HG02571 (cell line): ENCODE results near the gene HOXC13.

Experiments used
- ATAC-seq: cut with Tn5 transposase; IDR thresholded peaks from one replicate; pipeline ENCODE4 v1.9.1; 2021; ENCODE audit warnings: mild to moderate bottlenecking, moderate library complexity; ENCODE audit not compliant: unreplicated experiment

Gene HOXC13

DNA sequence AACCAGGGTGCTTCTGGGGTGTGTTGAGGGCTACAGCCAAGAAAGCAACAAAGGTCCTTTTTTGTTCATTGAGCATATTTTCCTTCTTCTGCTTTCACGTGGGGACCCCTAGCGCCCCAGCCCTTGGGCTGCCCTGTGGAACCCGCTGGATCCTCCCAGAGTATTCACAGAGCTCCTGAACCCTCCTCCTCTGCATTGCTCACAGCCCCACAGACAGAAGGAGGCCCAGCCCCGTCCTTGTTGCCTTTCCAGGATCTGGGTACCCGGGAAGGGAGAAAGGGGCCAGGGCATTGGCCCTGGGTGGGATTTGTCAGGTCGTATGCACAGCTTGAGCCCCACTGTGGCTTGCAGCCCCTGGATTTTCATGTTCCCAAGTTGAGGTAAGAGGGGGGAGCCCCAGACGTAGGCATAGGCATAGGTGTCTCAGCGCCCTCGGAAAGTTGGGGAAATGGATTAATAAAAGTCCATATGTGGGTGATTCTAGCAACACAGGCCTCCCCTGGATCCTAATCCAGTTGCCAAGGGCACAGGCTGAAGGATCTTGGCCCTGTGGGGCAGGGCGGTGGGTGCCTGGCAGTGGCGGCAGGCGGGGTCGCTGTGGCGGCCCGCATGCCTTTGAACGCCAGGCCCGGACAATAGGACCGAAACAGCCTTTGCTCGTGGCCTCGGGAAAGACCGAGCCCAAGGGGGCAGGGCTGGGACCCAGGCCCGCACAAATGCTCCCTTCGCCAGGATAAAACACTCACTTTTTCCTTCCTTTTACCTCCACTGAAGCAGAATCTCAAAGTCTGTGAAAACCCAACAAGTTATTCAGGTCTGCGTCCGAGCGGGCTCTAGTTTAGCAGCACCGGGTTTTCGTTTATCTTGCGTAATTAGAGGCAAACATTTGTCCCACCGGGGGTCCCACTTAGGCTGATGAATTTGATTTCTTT lies 43.3 kb downstream of the HOXC13 start:
- ATAC-seq, result no peak

DNA sequence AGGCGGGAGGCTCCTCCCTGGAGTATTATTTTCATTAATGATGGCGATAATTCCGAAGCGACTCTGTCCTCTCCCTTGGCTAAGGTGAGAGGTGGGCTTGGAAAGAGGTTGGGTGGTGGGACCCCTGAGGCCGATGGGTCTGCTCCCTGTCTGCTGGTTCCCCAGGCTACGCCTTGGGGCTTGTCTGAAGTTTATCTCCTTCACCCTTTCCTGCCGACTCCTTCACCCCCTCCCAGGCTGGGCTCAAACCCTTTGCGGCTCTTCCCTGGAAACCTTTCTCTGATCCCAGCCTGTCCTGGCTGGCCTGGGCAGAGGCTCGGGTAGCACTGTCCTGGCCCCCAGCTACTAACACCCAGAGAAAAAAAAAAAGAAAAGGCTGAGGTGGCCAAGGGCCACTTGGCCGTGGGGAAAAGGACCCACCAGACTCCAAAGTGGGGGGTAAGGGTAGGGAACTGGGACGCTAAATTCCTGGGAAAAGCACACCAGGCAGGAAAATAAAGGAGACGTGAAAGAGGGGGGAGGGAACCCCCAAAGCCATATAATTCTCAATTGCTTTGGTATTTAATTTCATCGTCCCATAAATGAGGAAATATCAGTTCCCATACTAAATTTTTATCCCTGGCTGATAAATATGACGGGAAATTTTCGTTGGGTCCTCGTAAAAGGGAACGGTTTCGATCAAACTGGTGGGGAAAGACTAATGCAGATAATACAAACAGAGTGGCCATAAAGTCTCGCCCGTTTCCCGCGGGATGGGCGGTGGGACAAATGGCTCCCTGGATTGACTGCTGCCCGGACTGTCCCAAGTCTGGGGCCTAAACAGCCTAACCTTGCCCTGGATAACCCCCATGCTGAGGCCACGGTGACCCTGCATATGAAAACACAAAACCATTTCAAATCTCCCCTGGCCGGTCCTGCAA lies 44.3 kb downstream of the HOXC13 start:
- ATAC-seq, result no peak

DNA sequence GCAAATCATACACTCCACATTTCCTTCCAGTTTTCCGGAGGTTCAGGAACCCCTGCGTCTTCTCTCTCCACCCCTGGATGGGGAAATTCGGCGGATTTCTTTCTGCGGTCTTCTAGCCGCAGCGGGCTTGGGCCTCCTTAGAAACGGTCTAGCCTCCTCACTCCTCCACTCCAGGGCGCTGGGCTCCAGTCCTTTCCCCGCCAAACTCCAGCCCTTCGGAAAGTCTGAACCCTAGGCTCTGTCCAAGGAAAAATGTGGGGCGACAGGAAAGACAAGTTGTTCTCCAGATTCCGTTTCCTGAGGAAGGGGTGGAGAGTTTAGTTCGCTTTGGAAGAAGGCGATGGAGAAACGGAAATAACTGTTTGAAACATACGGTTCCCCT lies 44.9 kb downstream of the HOXC13 start:
- ATAC-seq, result no peak

DNA sequence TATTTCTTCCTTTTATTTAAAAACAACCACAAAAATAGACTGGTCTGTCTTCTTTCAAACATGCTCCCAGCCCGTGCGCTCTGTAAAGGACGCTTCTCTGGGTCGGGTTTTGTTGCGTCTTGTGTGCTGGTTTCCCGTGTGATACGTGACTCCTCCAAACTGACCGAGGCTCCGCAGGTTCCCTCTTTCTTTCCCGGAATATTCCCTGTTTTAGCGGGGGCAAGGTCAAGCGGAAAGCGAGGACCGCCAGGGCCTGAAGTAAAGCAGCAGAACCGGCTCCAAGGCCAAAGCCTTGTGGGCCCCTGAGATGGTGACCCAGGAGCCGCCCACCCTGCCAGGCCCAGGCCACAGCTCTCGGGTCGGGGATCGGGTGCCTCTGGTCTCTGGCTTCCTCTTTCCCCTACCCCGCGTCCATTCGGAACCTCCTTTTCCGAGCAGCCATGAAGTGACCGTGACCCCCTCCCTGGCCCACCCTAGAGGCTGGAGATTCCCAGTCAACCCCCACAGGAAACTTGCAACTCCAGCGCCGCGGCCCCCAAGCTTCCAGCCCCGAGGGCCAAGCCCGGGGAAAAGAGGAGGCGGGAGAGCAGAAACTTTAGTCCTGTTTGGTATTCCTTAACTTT lies 45.4 kb downstream of the HOXC13 start:
- no peak for ATAC-seq

DNA sequence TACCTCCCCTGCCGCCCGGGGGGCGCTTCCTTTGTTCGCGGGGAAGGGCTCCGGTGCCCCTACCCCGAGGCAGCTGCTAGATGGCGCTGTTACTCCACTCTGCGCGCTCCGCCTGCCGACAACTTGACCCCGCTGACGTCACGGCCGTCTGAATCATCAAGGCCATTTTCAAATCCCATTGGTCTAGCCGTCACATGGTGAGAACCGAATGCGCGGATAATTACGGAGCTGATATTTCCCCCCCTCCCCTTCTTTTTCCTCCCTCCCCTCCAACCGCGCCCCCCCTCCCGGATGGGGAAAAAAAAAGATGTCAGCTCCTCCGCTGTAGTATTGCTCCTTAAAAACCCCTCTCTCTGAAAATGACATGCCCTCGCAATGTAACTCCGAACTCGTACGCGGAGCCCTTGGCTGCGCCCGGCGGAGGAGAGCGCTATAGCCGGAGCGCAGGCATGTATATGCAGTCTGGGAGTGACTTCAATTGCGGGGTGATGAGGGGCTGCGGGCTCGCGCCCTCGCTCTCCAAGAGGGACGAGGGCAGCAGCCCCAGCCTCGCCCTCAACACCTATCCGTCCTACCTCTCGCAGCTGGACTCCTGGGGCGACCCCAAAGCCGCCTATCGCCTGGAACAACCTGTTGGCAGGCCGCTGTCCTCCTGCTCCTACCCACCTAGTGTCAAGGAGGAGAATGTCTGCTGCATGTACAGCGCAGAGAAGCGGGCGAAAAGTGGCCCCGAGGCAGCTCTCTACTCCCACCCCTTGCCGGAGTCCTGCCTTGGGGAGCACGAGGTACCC lies 46.5 kb downstream of the HOXC13 start, which contains the start of gene HOXC10:
TSS of gene HOXC10 (plus strand) at position 246 of the 791 bp plus-strand sequence. CDS start at position 360, 114 bp downstream.
- ATAC-seq, result no peak

DNA sequence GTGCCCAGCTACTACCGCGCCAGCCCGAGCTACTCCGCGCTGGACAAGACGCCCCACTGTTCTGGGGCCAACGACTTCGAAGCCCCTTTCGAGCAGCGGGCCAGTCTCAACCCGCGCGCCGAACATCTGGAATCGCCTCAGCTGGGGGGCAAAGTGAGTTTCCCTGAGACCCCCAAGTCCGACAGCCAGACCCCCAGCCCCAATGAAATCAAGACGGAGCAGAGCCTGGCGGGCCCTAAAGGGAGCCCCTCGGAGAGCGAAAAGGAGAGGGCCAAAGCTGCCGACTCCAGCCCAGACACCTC lies 47.0 kb downstream of the HOXC13 start:
- no peak for ATAC-seq

DNA sequence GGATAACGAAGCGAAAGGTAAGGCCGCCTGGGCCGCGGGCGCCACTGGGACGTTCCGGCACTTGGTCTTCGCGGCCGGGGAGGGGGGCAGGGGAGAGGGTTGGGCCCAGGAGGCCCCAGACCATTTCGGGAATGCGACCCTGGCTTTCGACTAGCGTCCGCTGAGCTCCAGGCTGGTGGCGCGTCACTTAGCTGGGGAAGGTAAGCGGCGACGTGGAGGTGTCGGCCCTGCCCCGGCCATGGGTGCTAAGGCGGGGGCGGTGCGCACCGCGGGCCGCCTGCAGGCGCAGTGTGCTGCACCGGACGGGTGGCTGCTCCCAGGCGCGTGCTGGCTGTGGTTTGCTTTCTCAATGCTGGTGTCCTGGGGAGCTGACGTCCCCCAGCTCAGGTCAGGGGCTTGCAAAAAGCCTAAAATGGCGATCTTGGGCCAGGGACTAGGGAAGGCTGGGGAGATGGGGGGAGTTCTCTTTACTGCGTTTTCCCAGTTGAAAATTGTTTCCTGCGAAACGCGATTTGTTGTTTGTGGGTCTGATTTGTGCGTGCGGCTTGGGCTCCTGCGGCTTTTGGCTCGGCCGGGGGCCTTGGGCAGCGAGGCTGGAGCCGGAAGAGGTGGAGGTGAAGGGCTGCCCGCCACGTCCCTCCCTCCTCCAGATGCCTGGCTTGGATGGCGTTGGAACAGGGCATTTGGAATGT lies 47.5 kb downstream of the HOXC13 start:
- ATAC-seq, result no peak

DNA sequence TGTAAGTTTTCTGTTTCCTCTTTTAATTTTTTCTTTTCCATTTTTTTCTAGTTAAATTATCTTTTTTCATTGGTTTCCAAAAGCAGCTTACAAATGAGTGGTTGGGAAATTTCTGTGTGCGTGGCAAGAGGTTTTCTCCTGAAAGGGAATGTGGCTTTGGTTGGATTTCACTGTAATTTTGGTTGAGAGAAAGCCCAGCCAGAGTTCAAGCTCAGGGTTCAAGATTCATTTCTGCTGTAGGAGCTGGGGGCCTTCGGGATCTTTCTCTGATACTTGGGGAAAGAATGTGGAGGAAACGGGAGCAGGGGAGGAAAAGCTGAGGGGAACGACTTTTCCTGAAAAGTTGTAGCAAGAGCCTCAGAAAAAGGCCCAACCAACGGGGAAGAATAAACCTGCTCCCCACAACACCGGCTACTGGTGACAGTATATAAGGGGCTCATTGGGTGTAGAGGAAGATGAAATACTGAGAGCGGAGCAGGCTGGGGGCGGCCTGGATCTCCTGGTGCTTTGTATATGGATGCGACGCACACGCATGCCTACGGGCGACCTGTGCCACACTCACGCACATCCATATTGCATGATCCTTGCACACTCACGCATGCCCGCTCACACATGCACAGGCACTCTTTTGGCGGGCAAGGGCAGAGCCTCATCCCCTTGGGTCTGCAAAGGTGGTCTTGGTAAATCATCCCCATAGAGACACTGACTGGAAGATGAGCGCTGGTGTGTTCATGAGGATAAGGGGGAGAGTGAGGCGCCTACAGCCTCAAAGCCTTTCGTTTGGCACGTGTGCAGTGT lies 48.3 kb downstream of the HOXC13 start:
- ATAC-seq, result no peak

DNA sequence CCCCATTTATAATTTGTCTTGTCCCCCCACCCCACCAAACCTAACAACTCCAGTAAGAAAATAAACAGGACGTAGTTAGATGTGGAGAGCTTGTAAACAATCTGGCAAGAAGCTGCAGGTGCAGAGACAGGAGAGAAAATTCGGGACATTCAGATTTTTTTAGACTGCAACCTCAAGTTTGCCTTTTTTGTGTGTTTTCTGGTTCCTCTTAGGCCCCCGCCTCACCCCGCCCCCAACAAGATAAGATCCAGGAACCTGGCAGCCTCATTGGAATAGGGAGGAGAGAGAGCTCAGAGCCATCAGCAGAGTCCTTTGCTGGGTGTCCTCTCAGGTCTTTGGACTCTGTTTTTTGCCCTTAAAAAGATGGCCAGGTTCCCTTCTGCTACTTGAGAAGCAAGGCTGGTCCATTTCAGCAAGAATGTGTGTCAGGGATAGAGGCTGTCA lies 49.2 kb downstream of the HOXC13 start:
- ATAC-seq, result no peak

DNA sequence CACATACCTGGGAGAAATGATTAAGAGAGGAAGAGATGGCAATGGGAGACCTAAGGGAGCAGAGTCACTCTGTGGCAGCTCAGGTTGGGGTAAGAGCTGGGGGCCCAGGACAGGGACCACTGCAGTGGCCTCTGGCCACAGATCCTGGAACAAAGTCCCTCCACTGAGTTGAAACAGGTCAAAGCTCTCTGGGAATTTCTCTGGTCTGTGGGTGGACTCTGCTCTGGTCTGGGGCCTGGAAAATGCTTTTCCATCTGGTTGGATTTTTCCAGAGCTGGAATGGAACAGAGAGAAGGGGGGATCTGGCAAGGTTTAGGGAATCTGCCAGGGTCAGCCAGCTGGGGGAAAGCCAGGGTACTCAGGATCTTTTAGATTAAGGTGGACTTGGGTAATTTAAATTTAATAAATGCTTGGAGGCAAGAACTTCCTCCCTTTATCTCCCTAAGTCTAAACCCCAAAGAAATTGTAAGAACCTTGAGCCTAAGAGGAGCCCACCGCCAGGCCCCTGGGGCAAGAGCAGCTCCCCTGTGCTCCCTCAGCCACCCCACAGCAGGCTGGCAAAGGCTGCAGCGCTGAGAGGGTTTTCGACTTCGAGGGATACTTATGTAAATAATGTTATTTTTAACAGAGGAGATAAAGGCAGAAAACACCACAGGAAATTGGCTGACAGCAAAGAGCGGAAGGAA lies 50.1 kb downstream of the HOXC13 start:
- ATAC-seq, result no peak

DNA sequence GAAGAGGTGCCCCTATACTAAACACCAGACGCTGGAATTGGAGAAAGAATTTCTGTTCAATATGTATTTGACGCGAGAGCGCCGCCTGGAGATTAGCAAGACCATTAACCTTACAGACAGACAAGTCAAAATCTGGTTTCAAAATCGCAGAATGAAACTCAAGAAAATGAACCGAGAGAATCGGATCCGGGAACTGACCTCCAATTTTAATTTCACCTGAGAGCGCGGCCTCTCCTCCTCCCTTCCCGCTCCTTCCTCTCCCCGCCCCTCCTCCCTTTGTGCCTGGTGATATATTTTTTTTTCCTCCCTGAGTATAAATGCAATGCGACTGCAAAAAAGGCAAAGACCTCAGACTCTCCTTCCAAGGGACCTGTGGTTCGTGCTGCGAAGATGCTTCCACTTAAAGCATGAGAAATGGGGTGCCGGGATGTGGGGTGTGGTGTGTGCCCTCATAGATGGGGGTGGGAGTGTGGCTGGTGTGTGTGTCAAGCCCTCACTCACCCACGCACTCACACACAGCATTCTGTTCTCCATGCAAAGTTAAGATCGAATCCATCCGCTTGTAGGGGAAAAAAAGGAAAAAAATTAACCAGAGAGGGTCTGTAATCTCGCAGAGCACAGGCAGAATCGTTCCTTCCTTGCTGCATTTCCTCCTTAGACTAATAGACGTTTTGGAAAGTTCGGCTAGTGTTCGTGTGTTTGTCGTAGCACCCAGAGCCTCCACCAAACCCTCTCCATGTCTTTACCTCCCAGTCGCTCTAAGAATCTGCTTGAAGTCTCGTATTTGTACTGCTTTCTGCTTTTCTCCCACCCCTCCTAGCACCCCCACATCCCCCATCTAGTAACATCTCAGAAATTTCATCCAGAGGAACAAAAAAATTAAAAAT lies 50.8 kb downstream of the HOXC13 start:
- no peak for ATAC-seq

DNA sequence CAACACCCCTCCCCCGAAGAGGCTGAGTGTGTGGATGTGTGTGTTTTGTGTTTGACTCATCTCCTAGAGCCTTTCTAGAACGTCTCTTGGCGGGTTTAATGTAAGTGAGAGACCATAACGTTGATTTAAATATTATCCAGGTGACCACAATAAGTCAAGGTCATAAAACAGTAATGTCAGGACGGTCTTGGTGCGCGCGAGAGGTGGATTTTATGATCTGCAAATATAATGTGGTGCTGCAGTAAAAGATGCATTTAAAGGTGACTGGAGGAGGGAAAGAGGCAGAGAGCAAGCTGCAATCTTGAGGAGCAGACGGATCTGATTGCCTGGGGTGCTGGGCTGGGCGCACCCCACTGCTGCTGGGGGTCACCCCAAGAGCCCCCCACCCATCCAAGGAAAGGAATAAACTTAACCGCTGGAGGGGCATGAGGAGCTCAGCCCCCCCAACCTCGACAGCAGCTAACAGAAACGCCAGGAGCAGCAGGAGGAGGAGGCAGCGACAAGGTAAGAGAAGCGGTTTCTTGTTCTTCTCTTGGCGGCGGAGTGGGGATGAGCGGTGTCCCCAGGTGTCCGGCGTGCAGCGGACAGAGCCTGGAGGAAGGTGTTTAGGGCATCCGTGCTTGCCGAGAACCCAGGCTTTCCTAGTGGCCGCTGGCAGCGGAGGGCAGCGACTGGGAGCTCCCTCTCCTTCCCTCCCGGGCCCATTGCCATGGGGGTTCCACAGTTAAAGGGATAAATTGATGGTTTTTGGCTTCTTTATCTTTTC lies 51.9 kb downstream of the HOXC13 start:
- no peak for ATAC-seq

DNA sequence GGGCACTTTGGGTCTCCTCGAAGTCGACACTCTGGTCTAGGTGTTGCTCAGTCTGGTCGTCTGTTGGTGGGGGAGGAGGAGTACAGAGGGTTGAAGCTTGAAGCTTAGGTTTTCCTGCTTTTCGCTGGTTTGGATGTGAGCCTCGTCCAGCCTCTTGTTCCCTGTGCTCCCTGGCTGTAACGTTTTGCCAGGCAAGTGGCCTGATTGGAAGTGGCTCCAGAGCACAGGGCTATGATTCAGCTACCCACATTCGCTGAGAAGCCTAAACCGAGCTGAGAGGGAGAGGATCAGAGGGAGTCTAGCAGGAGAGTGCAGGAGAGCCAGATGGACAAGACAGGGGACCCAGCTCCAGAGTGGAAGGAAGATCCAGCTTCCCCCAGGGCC lies 52.4 kb downstream of the HOXC13 start:
- no peak for ATAC-seq

DNA sequence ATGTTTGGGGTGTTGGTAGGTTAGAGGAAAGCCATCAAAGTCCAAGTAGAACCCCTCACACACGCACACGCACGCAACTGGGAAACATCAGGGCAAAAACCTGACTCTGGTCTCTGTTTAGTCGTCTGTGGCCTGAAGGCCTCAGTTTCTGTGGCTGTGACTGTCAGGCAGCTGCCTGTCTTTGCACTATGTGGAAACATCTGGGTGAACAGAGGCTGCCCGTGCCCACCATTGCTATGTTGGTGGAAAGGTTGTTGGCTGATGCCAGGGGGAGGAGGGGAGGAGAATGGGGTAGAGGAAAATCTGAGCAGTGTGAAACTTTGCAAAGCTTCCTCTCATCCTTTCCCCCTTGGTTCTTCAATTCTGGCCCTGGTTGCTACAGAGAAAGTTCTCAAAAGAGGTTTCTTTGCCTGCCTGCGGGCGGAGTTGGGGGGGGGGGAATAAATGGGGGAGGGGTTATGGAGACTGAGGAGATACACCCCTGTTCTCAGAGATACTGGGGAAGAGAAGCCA lies 53.8 kb downstream of the HOXC13 start:
- no peak for ATAC-seq

DNA sequence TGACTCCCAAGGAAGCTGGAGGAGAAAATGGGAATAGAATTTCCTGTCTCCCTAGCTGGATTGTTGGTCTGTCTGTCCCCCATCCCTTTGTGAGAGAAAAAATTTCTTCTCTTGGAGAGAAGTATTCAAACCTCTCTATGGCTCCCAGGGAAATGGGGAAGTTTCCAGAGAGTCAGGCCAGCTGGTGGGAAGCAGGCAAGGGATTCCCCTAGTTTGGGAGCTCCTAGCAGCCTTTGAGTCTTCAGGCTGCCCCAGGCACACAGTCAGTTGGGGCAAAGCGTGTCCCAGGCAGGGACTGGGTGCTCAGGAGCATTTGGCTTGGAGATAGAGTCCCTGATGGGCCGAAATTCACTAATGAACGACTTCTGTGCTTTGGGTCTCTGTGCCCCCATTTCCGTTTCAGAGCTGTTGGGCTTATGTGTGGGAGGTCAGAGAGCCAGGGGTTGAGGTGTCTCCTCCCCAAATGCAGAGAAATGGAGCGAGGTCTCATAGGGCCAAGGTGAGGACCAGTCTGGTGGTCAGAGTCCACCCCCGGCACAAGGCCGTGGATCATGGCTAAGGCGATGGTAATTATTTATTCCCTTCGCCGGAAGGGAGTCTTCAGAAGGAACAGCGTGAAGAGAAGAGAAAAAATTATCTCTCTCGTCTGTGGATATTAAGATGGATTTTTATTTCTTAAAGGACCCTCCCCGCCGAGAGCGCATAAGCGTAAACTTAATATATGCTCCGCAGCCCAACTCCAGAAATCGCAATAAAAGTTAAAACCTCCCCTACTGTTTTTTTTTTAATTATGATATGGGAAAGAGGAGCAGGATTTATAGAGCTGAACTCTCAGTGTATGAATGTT lies 54.8 kb downstream of the HOXC13 start:
- ATAC-seq, result no peak

DNA sequence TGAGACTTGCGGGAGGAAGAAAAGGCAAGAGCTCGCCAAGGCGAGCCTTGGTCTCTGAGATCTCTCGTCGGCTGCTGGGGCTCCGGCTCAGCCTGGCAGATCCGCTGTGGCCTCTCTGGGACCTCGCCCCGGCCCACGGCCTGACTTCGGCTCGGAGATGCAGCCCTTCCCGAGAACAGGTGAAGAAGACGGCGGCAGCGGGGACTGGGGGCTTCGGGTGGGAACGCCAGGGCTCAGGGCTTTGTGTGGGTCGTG lies 55.3 kb downstream of the HOXC13 start:
- no peak for ATAC-seq
